PC-3 (cell line): Measurements from ENCODE around the gene SPTLC3. TPM values are rescaled to one million over a fixed set of nuclear protein-coding genes. Genes with fewer than 3 reads are reported as not detected.

Source experiments
- ATAC-seq: fragments of 200-7000 bp; cut with Tn5 transposase; 2 replicates; pipeline ENCODE4 v1.9.1; 2020; ENCODE audit warnings: mild to moderate bottlenecking, moderate library complexity
- BruUV-seq: library from RNA; stranded (reverse); fragments of 400-500 nt; replicated peaks from 2 replicates; lab custom pipeline; 2021; lab: Mats Ljungman, UMichigan
- CTCF ChIA-PET: fragments of 300-600 bp; sonication (Branson Sonifier 250); formaldehyde crosslinking; loops from one replicate; lab custom pipeline; 2022; ENCODE audit warnings: antibody characterized with exemption; lab: Charles Lee
- POLR2A ChIA-PET: fragments of 300-600 bp; sonication (Branson Sonifier 250); formaldehyde crosslinking; loops from one replicate; lab custom pipeline; 2022; ENCODE audit warnings: antibody characterized with exemption; ENCODE audit not compliant: unreplicated experiment; lab: Charles Lee
- DNase-seq: peaks from one replicate; pipeline ENCODE4 v3.0.0-alpha.2; 2015
- H2AFZ ChIP-seq: fragments of 300-600 bp; sonication (generic); 2 replicates; pipeline ENCODE4 v1.6.0; 2016; ENCODE audit warnings: antibody characterized with exemption, low read length
- H3F3A ChIP-seq: fragments of 300-600 bp; sonication (generic); one replicate; pipeline ENCODE4 v1.6.0; 2017; ENCODE audit warnings: antibody characterized with exemption, low read length, control low read depth, mild to moderate bottlenecking; ENCODE audit not compliant: unreplicated experiment
- H3K27ac ChIP-seq: fragments of 300-600 bp; sonication (generic); 2 replicates; pipeline ENCODE4 v1.5.1; 2016; ENCODE audit warnings: mild to moderate bottlenecking, low read length
- H3K27me3 ChIP-seq: fragments of 300-600 bp; sonication (generic); 2 replicates; pipeline ENCODE4 v1.6.1; 2016; ENCODE audit warnings: low read length, mixed read lengths
- H3K36me3 ChIP-seq: fragments of 300-600 bp; sonication (generic); 2 replicates; pipeline ENCODE4 v1.6.1; 2016; ENCODE audit warnings: low read depth, mixed run types, low read length, mixed read lengths
- H3K4me1 ChIP-seq: fragments of 300-600 bp; sonication (generic); 2 replicates; pipeline ENCODE4 v1.5.1; 2016; ENCODE audit warnings: low read length; ENCODE audit not compliant: insufficient read depth
- H3K4me2 ChIP-seq: fragments of 300-600 bp; sonication (generic); 2 replicates; pipeline ENCODE4 v1.6.0; 2016; ENCODE audit warnings: low read length
- H3K4me3 ChIP-seq: fragments of 300-600 bp; sonication (generic); 2 replicates; pipeline ENCODE4 v1.5.1; 2016; ENCODE audit warnings: mild to moderate bottlenecking, low read length, mixed read lengths
- H3K79me2 ChIP-seq: fragments of 300-600 bp; sonication (generic); 2 replicates; pipeline ENCODE4 v1.6.1; 2017; ENCODE audit warnings: low read length, mixed read lengths
- H3K9ac ChIP-seq: fragments of 300-600 bp; sonication (generic); 2 replicates; pipeline ENCODE4 v1.6.0; 2016; ENCODE audit warnings: mild to moderate bottlenecking, low read length
- H3K9me2 ChIP-seq: fragments of 300-600 bp; sonication (generic); replicated peaks from 2 replicates; pipeline ENCODE4 v1.6.1; 2016; ENCODE audit warnings: mixed run types, low read length, mixed read lengths
- H3K9me3 ChIP-seq: fragments of 300-600 bp; sonication (generic); 2 replicates; pipeline ENCODE4 v1.6.1; 2016; ENCODE audit warnings: low read length, mixed read lengths
- H4K20me1 ChIP-seq: fragments of 300-600 bp; sonication (generic); 2 replicates; pipeline ENCODE4 v1.6.1; 2016; ENCODE audit warnings: low read length, mixed read lengths
- EZH2 ChIP-seq: fragments of 300-600 bp; sonication (generic); IDR thresholded peaks from one replicate; pipeline ENCODE4 v1.6.1; 2017; ENCODE audit warnings: antibody characterized with exemption, mild to moderate bottlenecking, low read length; ENCODE audit not compliant: unreplicated experiment
- EZH2phosphoT487 ChIP-seq: fragments of 300-600 bp; sonication (generic); IDR thresholded peaks from 2 replicates; pipeline ENCODE4 v1.6.1; 2018; ENCODE audit warnings: mild to moderate bottlenecking, antibody characterized with exemption, low read length, borderline replicate concordance
- intact Hi-C: fragments of 100-400 bp; cut with micrococcal nuclease; formaldehyde crosslinking; loops from 2 replicates; pipeline ENCODE4 v1.9.0; 2023
- total RNA-seq: library from RNA; depleted of rRNA; stranded (reverse); fragments of >200 nt; gene quantifications from 2 replicates; pipeline ENCODE4 v1.2.3, GENCODE V29; 2014
- TF ChIP-seq, protein P1 (sequence below): fragments of 300-600 bp; sonication (generic); conservative IDR thresholded peaks from 2 replicates; pipeline ENCODE4 v1.5.1; 2017; ENCODE audit warnings: antibody characterized with exemption, low read depth, mild to moderate bottlenecking, low read length

SPTLC3 gene
- total RNA-seq, 1 experiment from 2014 or later = 16.3 TPM

DNA sequence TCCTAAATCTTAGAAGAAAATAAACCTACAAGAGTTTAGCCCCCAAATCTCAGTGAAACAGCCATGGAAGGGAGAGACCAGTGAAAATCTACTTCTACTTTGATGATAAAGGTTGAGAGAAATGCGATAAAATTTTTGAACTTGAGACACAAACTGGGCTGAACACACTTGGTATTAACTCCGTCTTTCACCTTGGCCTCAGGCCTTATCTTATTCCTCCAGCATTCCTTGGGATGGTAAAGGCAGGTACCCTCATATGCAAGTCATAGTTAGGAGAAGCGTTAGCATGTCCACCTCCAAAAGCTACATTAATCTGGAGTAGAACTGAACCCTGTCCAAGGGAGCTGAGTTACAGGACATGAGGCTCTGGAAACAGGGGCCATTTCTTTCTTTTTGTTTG, 1.2 kb upstream of the SPTLC3 start:
- POLR2A ChIA-PET = no interaction called here
- intact Hi-C loops = loop anchor here (2.0 kb wide), 1 partner anchor 23 kb away; no protein-coding TSS in a partner anchor

DNA sequence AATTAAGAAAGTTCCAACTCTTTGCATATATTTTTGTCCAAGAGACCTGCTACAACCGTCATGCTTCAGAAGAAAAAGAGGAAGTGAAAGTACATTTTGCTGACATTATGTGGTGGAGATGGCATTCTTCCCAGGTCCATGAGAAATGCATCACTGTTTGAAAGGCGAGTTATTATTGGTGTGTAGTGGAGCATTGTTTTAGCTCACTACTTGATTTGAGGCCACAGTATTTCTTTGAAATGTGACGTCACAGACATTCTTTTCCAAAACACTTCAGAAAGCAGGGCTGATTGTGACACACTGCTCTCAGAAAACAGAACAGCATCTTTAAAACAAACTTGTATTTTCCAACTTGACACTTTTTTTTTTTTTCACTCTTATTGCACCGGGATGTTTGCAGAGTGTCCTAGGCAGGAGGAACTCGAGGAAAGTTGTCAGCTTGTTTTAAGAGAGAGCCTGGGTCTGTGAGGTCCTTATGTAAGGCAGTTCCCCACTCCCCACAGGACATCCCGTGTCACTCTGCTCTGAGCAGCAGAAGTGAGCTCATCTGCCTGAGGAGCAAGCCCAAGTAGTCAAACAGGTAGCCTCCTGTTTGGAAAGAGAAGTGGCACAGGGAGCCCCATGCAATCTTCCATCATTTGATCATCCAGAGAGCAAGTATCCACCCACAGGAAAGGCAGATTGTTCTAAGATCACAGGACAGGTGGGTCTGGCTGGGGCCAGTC, 1.1 kb downstream of the SPTLC3 start:
- Histone ChIP-seq H3K9me2 (no peaks in the 10 kb centered on the region), H3K27ac (peak overlapping the region; percentile 78), H3F3A (peaks cover 6% of the 10 kb centered on the region), H4K20me1 (no peaks in the 10 kb centered on the region), H3K4me3 (peak overlapping the region; percentile 69), H3K9ac (peak overlapping the region; percentile 51), H3K36me3 (no peaks in the 10 kb centered on the region), H3K27me3 (no peaks in the 10 kb centered on the region), H3K4me1 (peaks cover 44% of the 10 kb centered on the region), H3K9me3 (no peaks in the 10 kb centered on the region), H2AFZ (peak overlapping the region; percentile 76), H3K4me2 (peak overlapping the region; percentile 90), H3K79me2 (peaks cover 7% of the 10 kb centered on the region; the same call in 1 of the 2 replicates)
- intact Hi-C loops = loop anchor here (1.0 to 2.0 kb wide), 6 partner anchors 8 to 95 kb away; no protein-coding TSS in a partner anchor
- ChIA-PET POLR2A (interaction anchor here (0.7 kb wide), 1 partner anchor 21 kb away, joined by 3 read pairs; no protein-coding TSS in a partner anchor), CTCF (interaction anchor here (1.2 kb wide), 1 partner anchor 24 kb away, joined by 3 read pairs; no protein-coding TSS in a partner anchor)
- no TSS peak for BruUV-seq
- ATAC-seq = peak; percentile 46
- DNase-seq = peak; percentile 86
- TF ChIP-seq EZH2phosphoT487 (no peak), EZH2 (no peak)
- TF ChIP-seq, protein P1, sequence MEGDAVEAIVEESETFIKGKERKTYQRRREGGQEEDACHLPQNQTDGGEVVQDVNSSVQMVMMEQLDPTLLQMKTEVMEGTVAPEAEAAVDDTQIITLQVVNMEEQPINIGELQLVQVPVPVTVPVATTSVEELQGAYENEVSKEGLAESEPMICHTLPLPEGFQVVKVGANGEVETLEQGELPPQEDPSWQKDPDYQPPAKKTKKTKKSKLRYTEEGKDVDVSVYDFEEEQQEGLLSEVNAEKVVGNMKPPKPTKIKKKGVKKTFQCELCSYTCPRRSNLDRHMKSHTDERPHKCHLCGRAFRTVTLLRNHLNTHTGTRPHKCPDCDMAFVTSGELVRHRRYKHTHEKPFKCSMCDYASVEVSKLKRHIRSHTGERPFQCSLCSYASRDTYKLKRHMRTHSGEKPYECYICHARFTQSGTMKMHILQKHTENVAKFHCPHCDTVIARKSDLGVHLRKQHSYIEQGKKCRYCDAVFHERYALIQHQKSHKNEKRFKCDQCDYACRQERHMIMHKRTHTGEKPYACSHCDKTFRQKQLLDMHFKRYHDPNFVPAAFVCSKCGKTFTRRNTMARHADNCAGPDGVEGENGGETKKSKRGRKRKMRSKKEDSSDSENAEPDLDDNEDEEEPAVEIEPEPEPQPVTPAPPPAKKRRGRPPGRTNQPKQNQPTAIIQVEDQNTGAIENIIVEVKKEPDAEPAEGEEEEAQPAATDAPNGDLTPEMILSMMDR = no peak

More for the DNA sequence above, 1.2 kb upstream of the SPTLC3 start:
- Histone ChIP-seq H3K9me2 (no peaks in the 10 kb centered on the region), H3K4me3 (no peak overlapping the region), H3K9me3 (no peaks in the 10 kb centered on the region), H3K4me1 (peaks cover 44% of the 10 kb centered on the region), H3F3A (peaks cover 6% of the 10 kb centered on the region), H3K27ac (peak overlapping the region; percentile 35; the same call in 1 of the 2 replicates), H3K9ac (no peak overlapping the region), H3K36me3 (no peaks in the 10 kb centered on the region), H3K79me2 (peaks cover 7% of the 10 kb centered on the region; the same call in 1 of the 2 replicates), H3K27me3 (no peaks in the 10 kb centered on the region), H3K4me2 (peak overlapping the region; percentile 90; the same call in 1 of the 2 replicates), H2AFZ (no peak overlapping the region), H4K20me1 (no peaks in the 10 kb centered on the region)
- TF ChIP-seq EZH2phosphoT487 (no peak), EZH2 (no peak)
- CTCF ChIA-PET = no interaction called here
- ATAC-seq (no peak), DNase-seq (no peak)
- no TSS peak for BruUV-seq

DNA sequence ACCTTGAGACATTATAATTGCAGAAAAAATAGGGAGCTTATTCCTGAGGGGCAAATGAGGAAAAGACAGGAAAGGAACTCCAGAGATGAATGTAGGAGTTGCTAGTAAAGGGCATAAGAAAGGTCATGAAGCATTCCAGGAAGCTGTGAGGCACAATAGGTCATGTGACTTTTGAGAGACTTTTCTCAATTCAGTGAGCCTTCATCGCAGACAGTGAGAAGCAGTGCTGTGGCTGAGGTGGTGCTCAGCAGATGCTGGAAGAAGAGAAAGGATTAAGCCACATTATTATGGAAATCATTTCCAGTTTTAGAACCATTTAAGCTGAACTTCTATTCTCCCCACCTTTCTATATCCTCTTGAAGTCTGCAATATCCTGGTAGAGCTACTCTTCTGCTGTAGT, 4.1 kb downstream of the SPTLC3 start:
- Histone ChIP-seq H2AFZ (no peak overlapping the region), H3K9ac (no peak overlapping the region), H3K27ac (no peak overlapping the region), H3K27me3 (no peaks in the 10 kb centered on the region), H4K20me1 (no peaks in the 10 kb centered on the region), H3K4me3 (no peak overlapping the region), H3K4me2 (no peak overlapping the region), H3K9me3 (no peaks in the 10 kb centered on the region), H3F3A (no peaks in the 10 kb centered on the region), H3K9me2 (no peaks in the 10 kb centered on the region), H3K4me1 (peaks cover 37% of the 10 kb centered on the region), H3K79me2 (peaks cover 7% of the 10 kb centered on the region; the same call in 1 of the 2 replicates), H3K36me3 (no peaks in the 10 kb centered on the region)
- no peak for DNase-seq
- POLR2A ChIA-PET = no interaction called here
- no peak for ATAC-seq
- BruUV-seq = no TSS peak
- intact Hi-C loops = no loop called here
- CTCF ChIA-PET = no interaction called here
- TF ChIP-seq, protein P1 = no peak
- TF ChIP-seq EZH2 = no peak
- no peak for TF ChIP-seq EZH2phosphoT487
